NCI-H69 (cell line): ENCODE data around the gene PLXNA4.

ENCODE experiments used
- DNase-seq: peaks from one replicate; lab custom pipeline; 2025; lab: John Stamatoyannopoulos, UW

PLXNA4 gene

GRCh38 chr7:132112657-132113056 lies 463.6 kb downstream of the PLXNA4 start:
- DNase-seq, result no peak

GRCh38 chr7:132112106-132112505 lies 464.2 kb downstream of the PLXNA4 start:
- DNase-seq, result no peak

DNA sequence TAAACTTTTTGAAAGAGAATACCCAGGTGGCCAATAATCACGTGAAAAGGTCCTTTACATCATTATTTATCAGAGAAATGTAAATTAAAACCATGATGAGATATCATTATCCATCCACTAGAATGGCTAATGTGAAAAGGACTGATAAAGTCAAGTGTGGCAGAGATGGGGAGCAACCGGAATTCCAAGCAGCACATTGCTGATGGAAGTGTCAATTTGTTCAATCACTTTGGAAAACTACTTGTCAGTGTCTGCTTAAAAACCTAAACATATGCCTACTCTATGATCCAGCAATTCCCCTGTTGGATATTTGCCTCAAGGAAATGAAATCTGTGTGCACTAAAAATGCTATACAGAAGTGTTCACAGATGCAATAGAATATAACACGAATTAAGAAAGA lies 465.6 kb downstream of the PLXNA4 start:
- DNase-seq, result no peak

DNA sequence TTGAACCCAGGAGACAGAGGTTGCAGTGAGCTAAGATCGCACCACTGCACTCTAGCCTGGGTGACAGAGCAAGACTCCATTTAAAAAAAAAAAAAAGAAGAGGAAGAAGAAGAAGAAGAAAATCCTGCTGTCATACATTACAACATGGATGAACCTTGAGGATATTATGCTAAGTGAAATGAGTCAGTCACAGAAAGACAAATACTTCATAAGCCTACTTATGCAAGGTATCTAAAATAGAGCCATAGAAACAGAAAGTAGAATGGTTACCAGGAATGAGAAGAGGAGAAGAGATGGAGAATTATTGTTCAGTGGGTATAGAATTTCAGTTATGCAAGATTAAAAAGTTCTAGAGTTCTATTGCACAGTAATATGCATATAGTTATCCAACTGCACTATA lies 466.5 kb downstream of the PLXNA4 start:
- no peak for DNase-seq

GRCh38 chr7:132108563-132108962 lies 467.7 kb downstream of the PLXNA4 start:
- no peak for DNase-seq

DNA sequence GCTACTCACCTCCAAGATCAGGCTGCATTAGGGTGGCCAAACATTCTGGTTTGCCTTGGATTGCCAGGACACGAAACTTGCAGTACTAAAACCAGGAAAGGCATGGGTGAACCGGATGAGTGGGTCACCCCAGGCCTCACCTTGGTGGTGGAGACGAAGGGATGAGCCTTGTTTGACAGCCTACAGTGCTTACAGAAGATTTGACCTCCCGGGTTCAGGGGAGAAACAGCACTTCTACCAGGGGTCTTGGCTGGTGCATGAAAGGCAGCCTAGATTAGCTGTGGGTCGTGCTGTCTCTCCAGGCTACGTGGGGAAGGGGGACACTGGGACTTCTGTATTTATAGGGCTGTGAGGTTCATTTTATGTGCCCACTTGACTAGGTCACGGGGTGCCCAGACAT lies 469.8 kb downstream of the PLXNA4 start:
- no peak for DNase-seq

DNA sequence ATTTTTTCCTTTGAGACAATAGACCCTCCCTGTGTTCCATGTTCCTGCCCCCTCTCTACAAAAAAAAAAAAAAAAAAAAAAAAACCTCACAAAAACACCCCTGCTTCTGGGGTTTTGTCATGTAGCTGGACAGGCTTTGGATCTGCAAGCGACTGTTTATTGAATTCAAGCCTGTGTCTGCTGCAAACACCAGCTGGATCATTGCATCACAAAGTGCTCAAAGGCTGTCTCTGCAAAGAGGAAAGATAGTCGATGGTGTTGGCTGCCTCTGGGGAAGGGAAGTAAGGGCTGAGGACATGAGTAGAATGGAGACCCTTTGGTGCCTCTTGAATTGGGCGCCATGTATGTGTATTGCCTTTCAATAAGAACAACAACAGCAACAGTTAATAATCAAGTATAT lies 471.2 kb downstream of the PLXNA4 start:
- DNase-seq, result no peak

- no peak for DNase-seq
Measured at GRCh38 chr7:132103718-132104117, 472.6 kb downstream of the PLXNA4 start.

DNA sequence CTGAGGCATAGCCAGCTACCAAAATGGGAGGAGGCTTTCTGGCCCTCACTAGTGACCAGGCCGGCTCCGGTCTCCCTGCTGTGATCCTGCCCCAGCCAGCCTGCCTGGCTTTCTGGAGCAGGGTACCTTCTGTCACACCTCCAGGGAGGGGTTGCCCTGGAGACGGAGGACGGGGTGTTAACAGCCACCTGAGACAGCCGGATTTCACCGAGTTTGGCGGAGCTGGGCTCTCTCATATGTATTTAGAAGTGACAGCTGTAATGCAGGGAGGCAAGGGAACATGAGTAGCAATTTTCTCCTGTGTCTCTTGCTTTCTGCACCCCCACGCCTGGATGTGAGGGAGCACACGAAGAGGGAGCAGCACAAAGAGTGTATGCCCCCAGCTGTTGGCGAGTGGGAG lies 473.3 kb downstream of the PLXNA4 start:
- DNase-seq, result no peak

GRCh38 chr7:132102391-132102790 lies 473.9 kb downstream of the PLXNA4 start:
- DNase-seq, result no peak

DNA sequence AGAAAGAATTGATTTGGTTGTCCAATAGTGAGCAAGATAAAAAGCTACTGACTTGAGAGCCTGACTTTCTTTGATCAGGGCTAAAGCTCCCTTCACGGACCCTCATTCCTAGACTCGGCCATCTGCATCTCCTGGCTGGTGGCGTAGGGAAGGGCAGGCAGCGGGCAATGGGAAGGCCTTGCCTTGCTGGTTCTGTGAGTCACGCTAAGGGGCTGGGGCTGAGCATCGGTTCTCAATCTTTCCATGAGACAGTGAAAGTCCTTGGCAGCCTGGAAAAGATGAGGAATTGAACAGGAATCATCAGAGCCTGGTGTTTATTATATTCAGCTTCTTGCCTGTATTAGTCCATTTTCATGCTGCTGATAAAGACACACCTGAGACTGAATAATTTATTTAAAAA lies 475.3 kb downstream of the PLXNA4 start:
- DNase-seq, result no peak

DNA sequence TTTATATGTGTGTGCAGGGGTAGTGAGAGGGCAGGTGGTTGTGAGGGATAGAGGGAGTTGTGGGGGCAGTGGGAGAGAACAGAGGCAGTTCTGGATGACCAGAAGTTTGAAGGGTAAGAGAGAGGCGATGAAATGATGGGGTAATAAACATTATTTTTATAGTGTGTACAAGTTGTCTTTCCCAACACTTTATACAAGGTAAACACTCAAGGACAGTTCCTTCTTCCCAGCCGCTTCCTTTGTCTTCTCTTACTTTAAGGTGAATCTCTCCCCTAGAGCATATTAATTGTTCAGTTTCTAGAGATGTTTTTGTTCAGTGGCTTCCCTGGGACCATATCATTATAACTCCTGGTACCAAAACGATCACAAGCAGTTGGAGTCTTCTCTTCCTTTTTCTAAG lies 475.8 kb downstream of the PLXNA4 start:
- no peak for DNase-seq

- DNase-seq, result no peak
Measured at GRCh38 chr7:132099163-132099562, 477.1 kb downstream of the PLXNA4 start.

GRCh38 chr7:132098327-132098726 lies 477.9 kb downstream of the PLXNA4 start:
- no peak for DNase-seq

- no peak for DNase-seq
Measured at GRCh38 chr7:132097550-132098134, 478.6 kb downstream of the PLXNA4 start.

DNA sequence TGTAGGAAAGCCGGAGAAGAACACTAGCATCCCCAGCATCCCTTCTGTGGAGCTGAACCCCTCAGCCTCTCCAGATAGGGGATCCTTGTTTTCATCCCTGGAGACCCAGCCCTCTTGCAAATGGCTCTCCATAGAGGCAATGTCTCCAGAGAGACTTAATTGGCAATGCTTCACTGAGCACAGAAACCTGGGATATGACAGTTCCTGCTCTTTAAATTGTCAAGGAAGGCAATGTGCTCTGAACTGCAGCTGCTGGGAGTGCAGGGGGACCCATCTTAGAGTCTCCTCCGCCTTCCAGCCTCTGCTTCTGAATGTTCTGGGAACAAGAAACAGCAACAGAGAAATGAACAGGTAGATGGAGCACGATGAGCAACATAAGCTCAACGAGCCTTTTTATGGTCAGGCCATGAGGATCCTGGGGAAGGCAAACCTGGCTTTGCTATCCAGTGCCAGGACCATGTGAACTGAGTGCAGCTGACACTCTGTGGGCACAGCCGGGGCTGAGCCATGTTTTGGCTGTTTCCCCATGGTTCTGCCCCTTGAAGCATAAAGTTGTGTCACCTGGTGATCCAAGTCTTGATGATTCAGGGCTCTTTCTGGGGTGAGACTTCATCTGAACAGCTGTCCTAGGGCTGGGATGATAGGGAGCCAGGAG lies 481.0 kb downstream of the PLXNA4 start:
- no peak for DNase-seq

GRCh38 chr7:132092106-132092505 lies 484.2 kb downstream of the PLXNA4 start:
- DNase-seq, result no peak

GRCh38 chr7:132091706-132092105 lies 484.6 kb downstream of the PLXNA4 start:
- no peak for DNase-seq

GRCh38 chr7:132090444-132090843 lies 485.8 kb downstream of the PLXNA4 start:
- no peak for DNase-seq

- no peak for DNase-seq
Measured at GRCh38 chr7:132089356-132089755, 486.9 kb downstream of the PLXNA4 start.

- no peak for DNase-seq
Measured at GRCh38 chr7:132087421-132087820, 488.8 kb downstream of the PLXNA4 start.

GRCh38 chr7:132084776-132085388 lies 491.4 kb downstream of the PLXNA4 start:
- DNase-seq, result no peak

GRCh38 chr7:132083537-132084123 lies 492.6 kb downstream of the PLXNA4 start:
- DNase-seq, result no peak
